ENCODE measurements around the gene NHLRC4. TPM values are rescaled to one million over a fixed set of nuclear protein-coding genes. Genes with fewer than 3 reads are reported as not detected.
A peak's percentile ranks its signal among the peaks of the same experiment; 100 is the strongest.

Gene NHLRC4
- total and polyA plus RNA-seq, 2 of the 13 experiments (the other 11 are each of a cell fraction or from before 2014, with no cell fraction given): 0.40 to 0.59 TPM

DNA sequence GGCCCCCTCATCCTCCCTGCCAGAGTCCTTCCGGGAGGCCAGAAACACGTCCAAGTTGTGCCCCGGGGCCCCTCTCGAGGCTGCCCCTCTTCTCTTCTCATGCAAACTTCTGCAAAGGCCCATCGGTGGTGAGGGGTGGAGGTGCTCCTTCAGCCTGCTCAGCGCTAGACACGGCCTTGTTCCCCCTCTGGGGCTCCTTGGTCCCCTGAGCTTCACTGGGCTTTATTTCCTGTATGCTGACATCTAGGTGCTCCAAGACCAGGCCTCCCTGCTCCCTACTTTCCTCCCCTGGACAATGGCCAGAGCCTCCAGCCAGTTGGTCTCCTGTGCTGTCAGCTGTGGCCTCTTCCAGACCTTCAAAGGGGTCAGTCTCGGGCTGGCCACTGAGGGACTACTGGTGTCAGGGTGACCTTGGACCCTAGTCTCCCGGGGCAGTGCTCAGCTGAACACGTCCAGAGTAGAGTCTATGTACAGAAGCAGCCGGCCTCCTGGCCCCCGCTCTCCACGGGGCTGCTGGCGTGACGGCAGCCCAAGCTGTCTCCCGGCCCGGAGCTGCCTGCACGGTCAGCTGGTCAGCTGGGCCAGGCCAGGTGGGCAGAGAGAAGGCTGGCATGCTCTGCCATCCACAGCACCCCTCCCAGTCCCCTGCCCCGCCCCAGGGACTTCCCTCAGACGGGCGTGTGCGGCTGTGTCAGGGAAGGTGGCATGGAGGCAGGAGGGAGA lies 8.3 kb upstream of the NHLRC4 start (continued):
- TF ChIP-seq, protein P1, sequence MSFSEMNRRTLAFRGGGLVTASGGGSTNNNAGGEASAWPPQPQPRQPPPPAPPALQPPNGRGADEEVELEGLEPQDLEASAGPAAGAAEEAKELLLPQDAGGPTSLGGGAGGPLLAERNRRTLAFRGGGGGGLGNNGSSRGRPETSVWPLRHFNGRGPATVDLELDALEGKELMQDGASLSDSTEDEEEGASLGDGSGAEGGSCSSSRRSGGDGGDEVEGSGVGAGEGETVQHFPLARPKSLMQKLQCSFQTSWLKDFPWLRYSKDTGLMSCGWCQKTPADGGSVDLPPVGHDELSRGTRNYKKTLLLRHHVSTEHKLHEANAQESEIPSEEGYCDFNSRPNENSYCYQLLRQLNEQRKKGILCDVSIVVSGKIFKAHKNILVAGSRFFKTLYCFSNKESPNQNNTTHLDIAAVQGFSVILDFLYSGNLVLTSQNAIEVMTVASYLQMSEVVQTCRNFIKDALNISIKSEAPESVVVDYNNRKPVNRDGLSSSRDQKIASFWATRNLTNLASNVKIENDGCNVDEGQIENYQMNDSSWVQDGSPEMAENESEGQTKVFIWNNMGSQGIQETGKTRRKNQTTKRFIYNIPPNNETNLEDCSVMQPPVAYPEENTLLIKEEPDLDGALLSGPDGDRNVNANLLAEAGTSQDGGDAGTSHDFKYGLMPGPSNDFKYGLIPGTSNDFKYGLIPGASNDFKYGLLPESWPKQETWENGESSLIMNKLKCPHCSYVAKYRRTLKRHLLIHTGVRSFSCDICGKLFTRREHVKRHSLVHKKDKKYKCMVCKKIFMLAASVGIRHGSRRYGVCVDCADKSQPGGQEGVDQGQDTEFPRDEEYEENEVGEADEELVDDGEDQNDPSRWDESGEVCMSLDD (CRISPR knock-in tag; IDR thresholded peaks at IDR 0.05; ENCODE audit: borderline replicate concordance): no peak
- TF ChIP-seq ZNF282 (IDR thresholded peaks at IDR 0.05; ENCODE audit: partially characterized antibody) (no peak), HOXA9 (CRISPR knock-in tag; IDR thresholded peaks at IDR 0.05; ENCODE audit: borderline replicate concordance) (no peak), ASH2L (IDR thresholded peaks at IDR 0.05; ENCODE audit: insufficient read length, low read depth, low read length) (no peak), SAP130 (CRISPR knock-in tag; IDR thresholded peaks at IDR 0.05; ENCODE audit: low read depth) (peak; percentile 95), ZNF720 (CRISPR knock-in tag; IDR thresholded peaks at IDR 0.05) (no peak), MAFG (CRISPR knock-in tag; IDR thresholded peaks at IDR 0.05) (no peak), THAP11 (CRISPR knock-in tag; IDR thresholded peaks at IDR 0.05) (peak; percentile 80), ZNF713 (CRISPR knock-in tag; IDR thresholded peaks at IDR 0.05) (no peak), ZNF382 (CRISPR knock-in tag; IDR thresholded peaks at IDR 0.05; ENCODE audit: borderline replicate concordance) (no peak), NR1H2 (CRISPR knock-in tag; IDR thresholded peaks at IDR 0.05; ENCODE audit: borderline replicate concordance, low read depth) (no peak), GABPA (IDR thresholded peaks at IDR 0.05; ENCODE audit: low read depth, low read length) (no peak), GABPA (CRISPR knock-in tag; IDR thresholded peaks at IDR 0.05; ENCODE audit: low read depth) (peak; percentile 43), KAT7 (CRISPR knock-in tag; IDR thresholded peaks at IDR 0.05; ENCODE audit: borderline replicate concordance) (no peak), NFE2 (CRISPR knock-in tag; IDR thresholded peaks at IDR 0.05) (no peak), POGZ (CRISPR knock-in tag; IDR thresholded peaks at IDR 0.05) (peak; percentile 49; the same call in 1 of the 2 replicates), KMT2A (CRISPR knock-in tag; IDR thresholded peaks at IDR 0.05) (peak; percentile 58; the same call in 1 of the 2 replicates), KDM5B (CRISPR knock-in tag; IDR thresholded peaks at IDR 0.05; ENCODE audit: borderline replicate concordance) (peak; percentile 15; the same call in 1 of the 2 replicates)
- TF ChIP-seq, protein P2, sequence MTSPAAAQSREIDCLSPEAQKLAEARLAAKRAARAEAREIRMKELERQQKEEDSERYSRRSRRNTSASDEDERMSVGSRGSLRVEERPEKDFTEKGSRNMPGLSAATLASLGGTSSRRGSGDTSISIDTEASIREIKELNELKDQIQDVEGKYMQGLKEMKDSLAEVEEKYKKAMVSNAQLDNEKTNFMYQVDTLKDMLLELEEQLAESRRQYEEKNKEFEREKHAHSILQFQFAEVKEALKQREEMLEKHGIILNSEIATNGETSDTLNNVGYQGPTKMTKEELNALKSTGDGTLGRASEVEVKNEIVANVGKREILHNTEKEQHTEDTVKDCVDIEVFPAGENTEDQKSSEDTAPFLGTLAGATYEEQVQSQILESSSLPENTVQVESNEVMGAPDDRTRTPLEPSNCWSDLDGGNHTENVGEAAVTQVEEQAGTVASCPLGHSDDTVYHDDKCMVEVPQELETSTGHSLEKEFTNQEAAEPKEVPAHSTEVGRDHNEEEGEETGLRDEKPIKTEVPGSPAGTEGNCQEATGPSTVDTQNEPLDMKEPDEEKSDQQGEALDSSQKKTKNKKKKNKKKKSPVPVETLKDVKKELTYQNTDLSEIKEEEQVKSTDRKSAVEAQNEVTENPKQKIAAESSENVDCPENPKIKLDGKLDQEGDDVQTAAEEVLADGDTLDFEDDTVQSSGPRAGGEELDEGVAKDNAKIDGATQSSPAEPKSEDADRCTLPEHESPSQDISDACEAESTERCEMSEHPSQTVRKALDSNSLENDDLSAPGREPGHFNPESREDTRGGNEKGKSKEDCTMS (CRISPR knock-in tag; conservative IDR thresholded peaks at IDR 0.05): no peak
- TF ChIP-seq, protein P3, sequence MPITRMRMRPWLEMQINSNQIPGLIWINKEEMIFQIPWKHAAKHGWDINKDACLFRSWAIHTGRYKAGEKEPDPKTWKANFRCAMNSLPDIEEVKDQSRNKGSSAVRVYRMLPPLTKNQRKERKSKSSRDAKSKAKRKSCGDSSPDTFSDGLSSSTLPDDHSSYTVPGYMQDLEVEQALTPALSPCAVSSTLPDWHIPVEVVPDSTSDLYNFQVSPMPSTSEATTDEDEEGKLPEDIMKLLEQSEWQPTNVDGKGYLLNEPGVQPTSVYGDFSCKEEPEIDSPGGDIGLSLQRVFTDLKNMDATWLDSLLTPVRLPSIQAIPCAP (CRISPR knock-in tag; IDR thresholded peaks at IDR 0.05; ENCODE audit: low read depth): no peak
- TF ChIP-seq, protein P4, sequence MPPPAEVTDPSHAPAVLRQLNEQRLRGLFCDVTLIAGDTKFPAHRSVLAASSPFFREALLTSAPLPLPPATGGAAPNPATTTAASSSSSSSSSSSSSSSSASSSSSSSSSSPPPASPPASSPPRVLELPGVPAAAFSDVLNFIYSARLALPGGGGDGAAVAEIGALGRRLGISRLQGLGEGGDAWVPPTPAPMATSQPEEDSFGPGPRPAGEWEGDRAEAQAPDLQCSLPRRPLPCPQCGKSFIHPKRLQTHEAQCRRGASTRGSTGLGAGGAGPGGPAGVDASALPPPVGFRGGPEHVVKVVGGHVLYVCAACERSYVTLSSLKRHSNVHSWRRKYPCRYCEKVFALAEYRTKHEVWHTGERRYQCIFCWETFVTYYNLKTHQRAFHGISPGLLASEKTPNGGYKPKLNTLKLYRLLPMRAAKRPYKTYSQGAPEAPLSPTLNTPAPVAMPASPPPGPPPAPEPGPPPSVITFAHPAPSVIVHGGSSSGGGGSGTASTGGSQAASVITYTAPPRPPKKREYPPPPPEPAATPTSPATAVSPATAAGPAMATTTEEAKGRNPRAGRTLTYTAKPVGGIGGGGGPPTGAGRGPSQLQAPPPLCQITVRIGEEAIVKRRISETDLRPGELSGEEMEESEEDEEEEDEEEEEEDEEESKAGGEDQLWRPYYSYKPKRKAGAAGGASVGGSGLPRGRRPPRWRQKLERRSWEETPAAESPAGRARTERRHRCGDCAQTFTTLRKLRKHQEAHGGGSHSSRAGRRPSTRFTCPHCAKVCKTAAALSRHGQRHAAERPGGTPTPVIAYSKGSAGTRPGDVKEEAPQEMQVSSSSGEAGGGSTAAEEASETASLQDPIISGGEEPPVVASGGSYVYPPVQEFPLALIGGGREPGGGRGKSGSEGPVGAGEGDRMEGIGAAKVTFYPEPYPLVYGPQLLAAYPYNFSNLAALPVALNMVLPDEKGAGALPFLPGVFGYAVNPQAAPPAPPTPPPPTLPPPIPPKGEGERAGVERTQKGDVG (CRISPR knock-in tag; IDR thresholded peaks at IDR 0.05; ENCODE audit: borderline replicate concordance): no peak
